ENCODE results near the gene BTG2.
"Not testable (repeated sequence)": the region's sequence is repeated elsewhere in the genome, so short reads cannot be mapped to it uniquely, and the experiment has no call there.

BTG2 gene

DNA sequence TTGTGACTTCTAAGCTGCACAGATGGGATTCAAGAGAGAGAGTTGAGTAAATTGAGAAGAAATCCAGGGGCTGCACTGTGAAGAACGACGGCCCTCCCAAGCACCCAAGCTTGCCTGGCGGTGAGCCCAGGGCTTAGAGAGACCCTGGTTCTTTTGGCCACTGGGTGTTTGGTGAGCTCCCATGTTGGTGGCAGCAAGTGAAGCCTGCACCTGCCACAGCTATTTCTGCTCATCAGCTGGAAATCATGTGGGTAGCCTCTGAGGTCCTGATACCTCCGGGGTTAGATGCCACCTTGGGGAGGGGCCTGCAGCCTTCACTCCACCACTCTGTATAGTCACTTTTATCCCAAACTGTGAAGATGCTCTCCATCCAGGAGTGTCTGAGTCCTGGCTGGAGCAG is 6.2 kb upstream of the BTG2 start:
- DNase-seq (ENCODE audit: low read depth), result no peak
- no peak overlapping the region for H3K4me3 ChIP-seq (ENCODE audit: low read length)
- TF ChIP-seq, protein P1, sequence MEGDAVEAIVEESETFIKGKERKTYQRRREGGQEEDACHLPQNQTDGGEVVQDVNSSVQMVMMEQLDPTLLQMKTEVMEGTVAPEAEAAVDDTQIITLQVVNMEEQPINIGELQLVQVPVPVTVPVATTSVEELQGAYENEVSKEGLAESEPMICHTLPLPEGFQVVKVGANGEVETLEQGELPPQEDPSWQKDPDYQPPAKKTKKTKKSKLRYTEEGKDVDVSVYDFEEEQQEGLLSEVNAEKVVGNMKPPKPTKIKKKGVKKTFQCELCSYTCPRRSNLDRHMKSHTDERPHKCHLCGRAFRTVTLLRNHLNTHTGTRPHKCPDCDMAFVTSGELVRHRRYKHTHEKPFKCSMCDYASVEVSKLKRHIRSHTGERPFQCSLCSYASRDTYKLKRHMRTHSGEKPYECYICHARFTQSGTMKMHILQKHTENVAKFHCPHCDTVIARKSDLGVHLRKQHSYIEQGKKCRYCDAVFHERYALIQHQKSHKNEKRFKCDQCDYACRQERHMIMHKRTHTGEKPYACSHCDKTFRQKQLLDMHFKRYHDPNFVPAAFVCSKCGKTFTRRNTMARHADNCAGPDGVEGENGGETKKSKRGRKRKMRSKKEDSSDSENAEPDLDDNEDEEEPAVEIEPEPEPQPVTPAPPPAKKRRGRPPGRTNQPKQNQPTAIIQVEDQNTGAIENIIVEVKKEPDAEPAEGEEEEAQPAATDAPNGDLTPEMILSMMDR (conservative IDR thresholded peaks at IDR 0.05; ENCODE audit: low read length), result no peak

DNA sequence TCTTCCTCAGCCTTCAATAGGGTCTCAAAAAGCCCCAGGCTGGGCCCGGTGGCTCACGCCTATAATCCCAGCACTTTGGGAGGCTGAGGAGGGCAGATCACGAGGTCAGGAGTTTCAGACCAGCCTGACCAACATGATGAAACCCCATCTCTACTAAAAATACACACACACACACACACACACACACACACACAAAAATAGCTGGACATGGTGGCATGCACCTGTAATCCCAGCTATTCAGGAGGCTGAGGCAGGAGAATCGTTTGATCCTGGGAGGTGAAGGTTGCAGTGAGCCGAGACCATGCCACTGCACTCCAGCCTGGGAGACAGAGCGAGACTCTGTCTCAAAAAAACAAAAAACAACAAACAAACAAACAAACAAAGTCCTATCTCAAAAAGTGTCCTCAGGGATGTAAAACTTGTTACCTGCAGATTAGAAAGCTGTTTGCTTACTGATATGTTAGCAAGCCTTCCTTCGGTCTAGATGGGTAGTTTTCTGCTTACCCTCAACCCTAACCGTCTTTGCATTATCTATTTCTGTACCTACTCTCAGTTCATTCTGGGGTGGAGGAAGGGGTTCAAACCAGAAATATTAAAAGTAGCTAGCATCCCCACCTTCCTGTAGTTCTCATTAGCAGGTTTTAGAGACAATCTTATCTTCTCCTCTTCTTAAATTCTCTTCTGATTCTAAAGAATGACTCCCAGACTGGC is 5.4 kb upstream of the BTG2 start:
- DNase-seq (ENCODE audit: low read depth); H3K4me3 ChIP-seq (ENCODE audit: low read length): not testable (repeated sequence)

DNA sequence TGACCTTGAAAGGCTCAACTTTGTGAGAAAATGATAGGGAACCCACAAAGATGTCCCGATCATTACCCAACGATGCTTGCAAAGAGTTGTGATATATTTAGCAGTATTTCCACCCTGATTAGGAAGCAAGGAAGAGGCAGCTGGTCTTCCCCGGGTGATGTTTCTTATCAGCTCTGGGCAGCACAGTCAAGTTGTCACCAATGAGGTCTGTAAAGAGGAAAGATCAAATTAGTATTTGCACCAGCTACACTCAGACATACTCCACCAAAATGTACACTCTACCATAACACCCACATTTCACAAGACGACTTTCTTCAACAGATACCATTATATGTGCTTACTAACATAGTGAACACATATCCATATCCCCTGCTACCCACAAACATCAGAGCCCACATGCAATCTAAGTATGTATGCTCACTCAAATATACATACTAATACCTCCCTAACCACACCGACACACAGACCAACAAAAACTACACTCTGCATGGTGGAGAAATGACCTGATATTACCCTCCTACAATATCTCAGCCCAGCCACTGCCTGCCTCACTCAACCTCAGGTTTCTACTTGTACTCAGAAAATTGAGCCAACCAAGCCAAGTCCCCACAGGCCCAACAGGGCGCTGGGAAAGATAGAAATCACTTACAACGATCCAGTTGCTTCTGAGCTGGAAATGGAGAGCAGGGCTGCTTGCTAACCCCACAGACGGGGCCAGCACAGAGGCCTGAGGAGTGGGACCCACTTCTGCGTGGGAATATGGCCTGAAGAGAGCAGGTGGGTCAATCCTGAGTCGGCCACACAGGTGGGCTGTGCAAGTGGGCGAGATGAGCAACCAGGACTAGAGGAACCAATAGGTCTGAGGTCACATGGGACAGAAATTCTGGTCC is 4.6 kb upstream of the BTG2 start:
- H3K4me3 ChIP-seq (ENCODE audit: low read length), result no peak overlapping the region
- no peak for DNase-seq (ENCODE audit: low read depth)
- TF ChIP-seq, protein P1 (conservative IDR thresholded peaks at IDR 0.05; ENCODE audit: low read length), result no peak

DNA sequence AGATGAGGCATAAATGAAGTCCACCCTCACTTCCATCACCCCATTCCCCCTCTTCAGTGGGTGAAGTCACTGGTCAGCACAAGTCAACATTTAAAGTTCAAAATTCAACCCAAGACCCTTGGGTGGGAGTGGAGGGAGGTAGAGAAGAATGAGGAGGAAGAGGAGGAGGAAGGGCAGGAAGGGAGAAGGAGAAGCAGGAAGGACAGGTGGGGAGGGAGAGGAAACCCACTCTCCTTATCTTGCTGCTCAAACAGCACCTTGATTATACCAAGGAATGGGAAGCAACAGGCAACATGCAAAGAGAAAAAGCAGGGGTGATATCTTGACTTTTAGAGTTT is 4.0 kb upstream of the BTG2 start:
- no peak for DNase-seq (ENCODE audit: low read depth)
- H3K4me3 ChIP-seq (ENCODE audit: low read length), result no peak overlapping the region
- TF ChIP-seq, protein P1 (conservative IDR thresholded peaks at IDR 0.05; ENCODE audit: low read length), result no peak

DNA sequence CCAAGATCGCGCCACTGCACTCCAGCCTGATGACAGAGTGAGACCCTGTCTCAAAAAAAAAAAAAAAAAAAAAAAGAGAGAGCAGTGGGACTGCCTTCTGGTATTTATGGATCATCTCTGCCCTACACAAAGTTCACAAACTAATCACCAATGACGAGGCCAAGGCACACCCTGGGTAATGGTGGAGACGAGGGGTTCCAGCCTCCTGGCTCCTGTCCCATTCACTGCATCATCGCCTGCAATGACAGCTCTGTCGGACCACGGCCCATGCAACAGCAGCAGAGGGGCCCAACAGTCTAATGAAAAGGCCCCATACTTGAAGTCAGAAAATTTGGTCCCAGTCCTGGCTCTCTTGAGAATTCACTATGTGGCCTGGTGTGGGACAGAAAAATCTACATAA is 2.9 kb upstream of the BTG2 start:
- no peak for DNase-seq (ENCODE audit: low read depth)
- TF ChIP-seq, protein P1 (conservative IDR thresholded peaks at IDR 0.05; ENCODE audit: low read length), result no peak
- H3K4me3 ChIP-seq (ENCODE audit: low read length), result no peak overlapping the region

DNA sequence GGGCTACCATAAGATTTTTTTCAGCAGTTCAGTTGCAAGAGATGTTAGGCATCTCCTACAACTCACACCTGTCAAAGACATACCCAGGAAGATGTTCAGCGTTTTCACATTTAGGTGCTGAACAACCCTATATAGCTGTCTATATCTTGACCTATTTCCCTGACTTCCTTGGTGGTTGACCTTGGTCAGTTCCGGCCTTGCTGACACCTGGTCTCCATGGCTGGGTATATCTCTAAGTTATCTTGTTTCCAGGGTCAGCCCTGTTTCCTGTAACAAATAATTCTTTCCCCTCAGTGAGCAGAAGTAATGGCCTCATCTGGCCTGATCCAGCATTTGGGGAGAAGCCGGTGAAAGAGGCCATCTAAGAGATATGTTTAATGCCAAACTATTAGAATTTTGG is 2.4 kb upstream of the BTG2 start:
- TF ChIP-seq, protein P1 (conservative IDR thresholded peaks at IDR 0.05; ENCODE audit: low read length), result no peak
- DNase-seq (ENCODE audit: low read depth), result no peak
- H3K4me3 ChIP-seq (ENCODE audit: low read length), result no peak overlapping the region

DNA sequence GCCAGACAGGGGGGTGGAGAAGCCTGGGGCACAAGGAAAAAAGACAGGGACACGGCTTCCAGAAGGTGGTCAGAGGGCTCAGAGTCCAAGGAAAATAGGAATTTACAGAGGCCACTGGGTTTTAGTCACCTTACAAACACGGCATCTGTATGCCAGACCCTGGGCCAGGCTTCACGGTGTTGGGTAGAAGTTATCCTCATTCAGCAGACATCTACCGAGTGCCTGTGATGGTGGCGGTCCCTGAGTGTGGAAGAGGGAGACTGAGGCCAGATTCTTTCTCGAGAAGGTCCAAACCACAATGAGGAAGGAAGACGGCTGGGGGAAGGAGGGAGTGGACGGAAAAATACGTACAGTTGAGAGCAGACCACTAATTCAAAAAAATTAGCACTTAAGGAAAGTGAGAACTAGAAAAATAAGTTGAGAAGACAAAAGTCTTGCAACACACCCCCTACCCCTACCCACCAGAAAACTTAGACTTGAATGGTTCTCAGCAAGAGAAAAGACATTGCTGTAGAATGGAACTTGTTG is 864 bp upstream of the BTG2 start:
- no peak for DNase-seq (ENCODE audit: low read depth)
- H3K4me3 ChIP-seq (ENCODE audit: low read length), result no peak overlapping the region
- TF ChIP-seq, protein P1 (conservative IDR thresholded peaks at IDR 0.05; ENCODE audit: low read length), result no peak

Data from AG10803 (cell line).